Bronchial epithelial cell (primary cell): ENCODE measurements around the gene SLC27A3. TPM values are rescaled to one million over a fixed set of nuclear protein-coding genes. Genes with fewer than 3 reads are reported as not detected.
"Not testable (repeated sequence)": the region's sequence is repeated elsewhere in the genome, so short reads cannot be mapped to it uniquely, and the experiment has no call there.

Experiments used
- DNase-seq: peaks from one replicate; pipeline ENCODE4 v3.0.0-alpha.2; 2010; ENCODE audit warnings: low read depth
- FAIRE-seq: peaks from 2 replicates; lab custom pipeline; 2011; peaks lifted over from hg19 to GRCh38; lab: Jason Lieb, UNC
- H3K27me3 ChIP-seq: 2 replicates; pipeline ENCODE4 v1.5.1; 2011; ENCODE audit warnings: low read length; ENCODE audit not compliant: control insufficient read depth, insufficient read depth
- H3K36me3 ChIP-seq: 2 replicates; pipeline ENCODE4 v1.5.1; 2011; ENCODE audit warnings: low read length; ENCODE audit not compliant: control insufficient read depth, insufficient read depth
- H3K4me3 ChIP-seq: 2 replicates; pipeline ENCODE4 v1.5.1; 2011; ENCODE audit warnings: mild to moderate bottlenecking, low read depth, low read length, control low read depth
- CTCF ChIP-seq: IDR thresholded peaks from 2 replicates; pipeline ENCODE4 v1.5.1; 2011; ENCODE audit warnings: mild to moderate bottlenecking, moderate library complexity, low read length, control low read depth, inconsistent platforms; ENCODE audit not compliant: insufficient read depth, severe bottlenecking
- total RNA-seq: library from RNA; depleted of rRNA; stranded (reverse); fragments of >200 nt; gene quantifications from 2 replicates; pipeline ENCODE4 v1.2.1, GENCODE V29; 2014

SLC27A3 gene
- total RNA-seq, 1 donor from 2014 or later, result 7.4 TPM

GRCh38 chr1:153779781-153780541 lies 4.8 kb downstream of the SLC27A3 start:
- no peaks in the 10 kb centered on the region for H3K36me3 ChIP-seq
- no peak for FAIRE-seq
- H3K4me3 ChIP-seq, result no peak overlapping the region
- DNase-seq, result no peak
- H3K27me3 ChIP-seq, result no peaks in the 10 kb centered on the region
- no peak for TF ChIP-seq CTCF

GRCh38 chr1:153780551-153780950 lies 5.3 kb downstream of the SLC27A3 start:
- no peaks in the 10 kb centered on the region for H3K36me3 ChIP-seq

GRCh38 chr1:153782648-153783047 lies 7.4 kb downstream of the SLC27A3 start:
- not testable (repeated sequence) for FAIRE-seq, H3K4me3 ChIP-seq, DNase-seq, H3K27me3 ChIP-seq, H3K36me3 ChIP-seq

More at GRCh38 chr1:153780551-153780950, 5.3 kb downstream of the SLC27A3 start:
- no peak for TF ChIP-seq CTCF
- Histone ChIP-seq H3K4me3 (no peak overlapping the region), H3K27me3 (no peaks in the 10 kb centered on the region)
- DNase-seq, result no peak
- no peak for FAIRE-seq

- peak; percentile 1 for TF ChIP-seq CTCF
- Histone ChIP-seq H3K36me3 (no peaks in the 10 kb centered on the region), H3K4me3 (peak overlapping the region; percentile 63), H3K27me3 (no peaks in the 10 kb centered on the region)
- DNase-seq, result peak; percentile 75
- FAIRE-seq, result no peak
Measured at GRCh38 chr1:153783233-153784190, 8.3 kb downstream of the SLC27A3 start.

GRCh38 chr1:153786038-153786790 lies 11.0 kb downstream of the SLC27A3 start:
- no peak for FAIRE-seq
- Histone ChIP-seq H3K4me3 (no peak overlapping the region), H3K36me3 (no peaks in the 10 kb centered on the region), H3K27me3 (no peaks in the 10 kb centered on the region)
- DNase-seq, result no peak
- TF ChIP-seq CTCF, result no peak
